GM21825 (cell line): ENCODE measurements around the gene DNAH8.
A peak's percentile ranks its signal among the peaks of the same experiment; 100 is the strongest.
"Not testable (repeated sequence)": the region's sequence is repeated elsewhere in the genome, so short reads cannot be mapped to it uniquely, and the experiment has no call there.

Experiments
- ATAC-seq: cut with Tn5 transposase; IDR thresholded peaks from one replicate; pipeline ENCODE4 v1.9.1; 2021; ENCODE audit warnings: mild to moderate bottlenecking, moderate library complexity; ENCODE audit not compliant: unreplicated experiment

The DNAH8 gene

GRCh38 chr6:38715016-38715689 lies at the start of gene DNAH8:
TSS of gene DNAH8 (plus strand) at chr6:38715311. CDS start at chr6:38722810, 7,499 bp downstream.
- no peak for ATAC-seq

GRCh38 chr6:38671885-38672467 lies 43.1 kb upstream of the DNAH8 start:
- peak; percentile 64 for ATAC-seq

DNA sequence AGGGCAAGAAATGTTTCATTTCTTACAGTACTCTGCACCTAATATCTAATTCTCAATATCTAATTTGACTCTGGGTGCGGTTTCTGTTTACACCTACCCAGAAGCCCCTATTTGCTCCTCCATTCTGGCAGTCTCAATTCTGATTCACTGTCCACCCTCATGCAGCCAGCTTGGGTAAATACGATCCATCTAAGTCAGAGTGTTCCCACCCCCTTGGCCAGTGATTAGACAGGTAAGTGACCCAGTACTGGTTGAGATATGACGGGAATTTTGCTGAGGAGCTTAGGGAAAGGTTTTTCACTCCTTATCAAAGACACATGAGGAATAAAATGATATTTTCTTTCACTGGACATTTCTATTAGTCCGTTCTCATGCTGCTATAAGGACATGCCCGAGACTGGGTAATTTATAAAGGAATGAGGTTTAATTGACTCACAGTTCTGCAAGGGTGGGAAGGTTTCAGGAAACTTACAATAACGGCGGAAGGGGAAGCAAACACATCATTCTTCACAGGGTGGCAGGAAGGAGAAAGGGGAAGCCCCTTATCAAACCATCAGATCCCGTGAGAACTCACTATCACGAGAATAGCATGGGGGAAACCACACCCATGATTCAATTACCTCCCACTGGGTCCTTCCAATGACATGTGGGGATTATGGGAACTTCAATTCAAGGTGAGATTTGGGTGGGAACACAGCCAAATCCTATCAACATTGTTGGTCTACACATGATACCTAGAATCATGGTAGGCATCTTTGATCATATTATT lies 41.5 kb upstream of the DNAH8 start:
- ATAC-seq: no peak

DNA sequence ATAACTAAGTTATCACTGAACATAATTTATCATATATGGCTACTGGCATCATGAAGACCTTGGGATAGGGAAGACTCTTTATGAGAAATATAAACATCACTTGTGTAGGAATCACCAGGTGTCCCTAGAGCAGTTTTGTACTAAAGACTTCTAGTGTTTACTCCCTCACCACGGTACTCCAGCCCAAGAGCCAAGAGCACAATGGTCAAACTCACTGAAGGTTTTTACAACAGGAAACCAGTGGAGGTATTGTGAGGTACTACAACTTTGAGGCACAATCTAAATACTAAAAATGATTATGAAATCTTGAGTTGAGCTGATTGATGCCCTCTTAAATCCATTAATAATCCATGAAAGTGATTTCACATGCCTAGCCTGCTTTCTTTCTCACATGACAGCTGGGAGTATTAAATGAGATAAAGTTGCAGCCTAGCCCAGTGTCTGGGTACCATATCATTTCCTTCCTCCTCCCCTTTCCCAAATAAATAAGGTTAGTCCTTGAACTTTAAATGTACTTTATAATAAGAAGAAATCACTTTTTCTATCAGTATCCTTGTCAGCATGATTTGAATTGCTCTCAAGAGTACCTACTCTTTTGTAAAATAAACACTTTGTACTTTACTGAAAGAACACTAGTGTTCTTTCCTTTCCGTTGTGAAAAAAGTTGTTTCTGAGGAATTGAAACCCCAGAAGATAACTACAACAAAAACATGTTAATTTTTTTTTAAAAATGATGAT lies 38.7 kb upstream of the DNAH8 start:
- ATAC-seq: no peak

- no peak for ATAC-seq
Measured at GRCh38 chr6:38676974-38677544, 38.1 kb upstream of the DNAH8 start.

DNA sequence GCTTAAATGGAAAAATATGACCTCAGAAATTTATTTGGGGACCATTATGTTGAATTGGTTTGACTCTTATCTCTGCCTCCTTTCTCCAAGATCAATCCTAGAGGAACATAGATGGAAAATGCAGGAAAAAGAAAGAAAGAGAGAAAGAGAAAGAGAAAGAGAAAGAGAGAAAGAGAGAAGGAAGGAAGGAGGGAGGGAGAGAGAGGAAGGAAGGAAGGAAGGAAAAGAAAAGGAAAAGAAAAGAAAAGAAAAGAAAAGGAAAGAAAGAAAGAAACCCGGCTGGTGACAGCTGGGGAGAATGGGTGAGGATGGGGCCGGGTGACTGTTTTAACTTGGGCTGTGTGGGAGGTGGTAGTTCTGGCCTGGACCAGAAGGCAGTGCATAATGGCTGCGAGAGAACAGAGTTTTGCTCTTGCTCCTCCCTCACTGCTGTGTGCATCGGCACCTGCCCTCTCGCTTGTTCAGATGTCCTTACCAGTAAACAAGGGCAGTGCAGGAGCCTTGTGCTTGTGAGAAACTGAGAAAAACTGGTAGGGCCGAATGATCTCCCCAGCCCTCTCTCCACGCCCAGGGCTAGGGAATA lies 36.8 kb upstream of the DNAH8 start:
- ATAC-seq: no peak

- ATAC-seq: no peak
Measured at GRCh38 chr6:38679668-38680067, 35.4 kb upstream of the DNAH8 start.

DNA sequence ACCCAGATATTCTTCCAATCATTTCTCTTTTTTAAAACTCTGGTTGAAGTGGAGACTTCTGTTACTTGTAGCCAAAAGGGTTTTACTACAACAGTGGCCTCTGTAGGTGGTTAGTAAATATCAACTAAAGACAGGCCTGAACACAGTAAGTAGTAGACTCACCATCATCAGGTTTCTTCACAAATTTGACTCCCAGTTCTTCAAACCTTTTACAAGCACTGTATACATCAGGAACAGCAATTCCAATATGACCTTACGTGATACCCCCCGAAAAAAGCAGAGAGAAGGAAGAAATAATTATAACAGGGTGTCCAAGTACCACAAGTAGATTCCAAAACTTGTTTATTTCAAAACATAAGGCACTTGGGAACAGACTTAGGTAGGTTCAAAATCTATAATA lies 33.3 kb upstream of the DNAH8 start:
- no peak for ATAC-seq

DNA sequence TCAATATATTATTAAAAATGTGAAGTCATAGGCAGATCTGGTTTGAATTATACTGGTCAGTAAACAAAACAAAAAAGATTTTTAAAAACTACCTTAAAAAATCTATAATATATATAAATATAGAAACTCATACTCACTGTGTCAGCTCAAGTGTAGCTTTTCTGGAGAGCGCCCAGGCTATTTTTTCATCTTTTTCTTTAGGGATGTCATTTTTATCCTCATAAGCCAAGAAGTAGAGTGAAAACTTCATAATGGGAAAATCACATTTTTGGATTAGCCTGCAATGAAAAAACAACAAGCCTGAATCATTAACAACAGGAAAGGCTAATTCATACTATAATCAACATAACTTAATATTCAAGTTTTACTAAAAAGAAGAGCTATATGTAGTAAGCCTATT lies 30.9 kb upstream of the DNAH8 start:
- ATAC-seq: no peak

DNA sequence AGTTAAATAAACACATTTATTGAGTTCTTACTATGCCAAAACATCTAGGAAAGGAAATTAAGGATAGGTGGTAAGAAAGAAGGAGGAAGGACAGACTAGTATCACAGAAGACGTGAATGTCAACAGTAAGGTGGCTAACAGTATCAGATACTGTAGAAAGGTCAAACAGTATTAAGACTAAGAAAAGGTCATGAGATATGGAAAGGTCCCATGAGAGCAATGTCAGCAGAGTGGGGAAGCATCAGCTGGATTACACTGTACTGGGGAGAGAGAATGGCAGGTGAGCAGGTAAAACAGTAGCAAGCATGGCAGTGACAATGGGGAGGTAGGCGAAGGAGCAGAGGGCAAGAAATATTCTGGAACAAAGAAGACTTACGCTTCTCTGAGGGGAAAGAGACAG lies 30.2 kb upstream of the DNAH8 start:
- ATAC-seq: no peak

GRCh38 chr6:38686270-38687042 lies 28.7 kb upstream of the DNAH8 start:
- no peak for ATAC-seq

GRCh38 chr6:38687043-38687353 lies 28.1 kb upstream of the DNAH8 start:
- no peak for ATAC-seq

DNA sequence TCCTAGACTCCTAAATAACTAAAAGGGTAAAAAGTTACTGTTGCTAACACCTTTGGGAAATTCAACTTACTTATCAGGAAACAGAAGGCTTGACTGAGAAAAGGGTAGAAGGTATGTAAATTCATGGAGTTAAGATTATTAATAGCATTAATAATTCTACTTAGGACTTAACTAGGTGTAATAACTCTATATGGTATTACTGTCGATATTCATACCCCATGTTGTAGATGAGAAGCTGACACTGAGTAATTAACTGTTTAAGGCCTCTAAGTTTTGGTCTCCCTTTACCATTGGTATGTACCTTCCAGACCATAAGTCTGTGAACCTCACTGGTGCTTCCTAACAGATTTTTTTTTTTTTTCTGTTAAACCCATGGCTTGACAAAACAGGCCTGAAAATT lies 27.6 kb upstream of the DNAH8 start:
- no peak for ATAC-seq

GRCh38 chr6:38688579-38689087 lies 26.5 kb upstream of the DNAH8 start:
- ATAC-seq: peak; percentile 57

GRCh38 chr6:38695227-38695900 lies 19.7 kb upstream of the DNAH8 start:
- ATAC-seq: no peak

- ATAC-seq: no peak
Measured at GRCh38 chr6:38695933-38696332, 19.2 kb upstream of the DNAH8 start.

DNA sequence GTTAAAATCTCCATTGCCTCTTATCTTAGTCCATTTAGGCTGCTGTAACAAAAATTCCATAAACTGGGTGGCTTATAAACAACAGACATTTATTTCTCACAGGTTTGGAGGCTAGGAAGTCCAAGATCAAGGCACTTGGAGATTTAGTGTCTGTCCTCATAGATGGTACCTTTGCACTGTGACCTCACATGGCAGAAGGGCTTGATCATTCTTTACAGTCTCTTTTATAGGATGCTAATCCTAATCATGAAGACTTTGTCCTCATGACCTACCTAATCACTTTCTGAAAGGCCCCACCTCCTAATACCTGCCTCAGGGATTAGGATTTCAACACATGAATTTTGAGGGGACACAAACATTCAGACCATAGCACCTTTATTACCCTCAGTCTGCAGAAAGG lies 18.8 kb upstream of the DNAH8 start:
- ATAC-seq: no peak

DNA sequence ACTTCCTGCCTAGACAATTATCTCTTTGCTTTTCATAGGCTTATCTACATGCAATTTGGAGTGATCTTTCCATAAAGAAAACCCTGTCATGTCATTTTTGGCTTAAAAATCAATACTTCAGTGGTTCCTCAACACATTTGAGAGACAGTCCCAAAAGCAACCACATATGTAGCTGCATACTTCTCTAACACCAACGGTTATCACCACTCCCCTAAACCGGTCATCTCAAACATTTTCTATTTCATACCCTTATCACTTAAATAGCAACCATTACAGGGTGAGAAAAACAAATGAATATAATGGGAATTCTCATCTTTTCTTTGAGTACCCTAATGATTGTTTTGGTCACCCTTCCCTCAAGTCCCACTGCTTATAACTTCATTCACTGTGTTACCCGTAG lies 17.3 kb upstream of the DNAH8 start:
- no peak for ATAC-seq

GRCh38 chr6:38699702-38700101 lies 15.4 kb upstream of the DNAH8 start:
- not testable (repeated sequence) for ATAC-seq
